Measurements from ENCODE around the gene RAPGEF1. TPM values are rescaled to one million over a fixed set of nuclear protein-coding genes. Genes with fewer than 3 reads are reported as not detected.

RAPGEF1 gene
- total RNA-seq, 1 donor from 2014 or later = 94.3 TPM

DNA sequence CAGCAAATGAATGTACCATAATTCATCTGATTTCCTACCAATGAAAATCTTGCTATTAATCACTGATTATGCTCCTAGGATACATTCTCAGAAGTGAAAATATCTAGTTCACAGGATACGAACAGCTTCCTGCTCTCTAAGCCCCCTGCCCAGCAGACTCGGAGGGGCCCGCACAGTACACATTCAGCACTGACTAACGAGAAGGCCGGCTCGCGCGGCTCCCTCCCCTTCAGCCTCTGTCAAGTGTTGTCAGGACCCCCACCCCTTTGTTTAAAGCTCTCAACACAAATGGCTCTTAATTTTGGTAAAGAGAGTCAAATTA is 112.6 kb downstream of the RAPGEF1 start:
- Mint-ChIP-seq H3K27ac (ENCODE audit: unreplicated experiment) (peak overlapping the region; percentile 52), H3K36me3 (ENCODE audit: unreplicated experiment) (peaks cover 22% of the 10 kb centered on the region), H3K4me3 (ENCODE audit: unreplicated experiment) (no peak overlapping the region), H3K4me1 (ENCODE audit: unreplicated experiment) (peaks cover 10% of the 10 kb centered on the region), H3K9me3 (ENCODE audit: unreplicated experiment) (no peaks in the 10 kb centered on the region), H3K27me3 (ENCODE audit: unreplicated experiment) (no peaks in the 10 kb centered on the region)
- no peak for DNase-seq (ENCODE audit: extremely low spot score, unreplicated experiment)
- TF ChIP-seq, protein P1, sequence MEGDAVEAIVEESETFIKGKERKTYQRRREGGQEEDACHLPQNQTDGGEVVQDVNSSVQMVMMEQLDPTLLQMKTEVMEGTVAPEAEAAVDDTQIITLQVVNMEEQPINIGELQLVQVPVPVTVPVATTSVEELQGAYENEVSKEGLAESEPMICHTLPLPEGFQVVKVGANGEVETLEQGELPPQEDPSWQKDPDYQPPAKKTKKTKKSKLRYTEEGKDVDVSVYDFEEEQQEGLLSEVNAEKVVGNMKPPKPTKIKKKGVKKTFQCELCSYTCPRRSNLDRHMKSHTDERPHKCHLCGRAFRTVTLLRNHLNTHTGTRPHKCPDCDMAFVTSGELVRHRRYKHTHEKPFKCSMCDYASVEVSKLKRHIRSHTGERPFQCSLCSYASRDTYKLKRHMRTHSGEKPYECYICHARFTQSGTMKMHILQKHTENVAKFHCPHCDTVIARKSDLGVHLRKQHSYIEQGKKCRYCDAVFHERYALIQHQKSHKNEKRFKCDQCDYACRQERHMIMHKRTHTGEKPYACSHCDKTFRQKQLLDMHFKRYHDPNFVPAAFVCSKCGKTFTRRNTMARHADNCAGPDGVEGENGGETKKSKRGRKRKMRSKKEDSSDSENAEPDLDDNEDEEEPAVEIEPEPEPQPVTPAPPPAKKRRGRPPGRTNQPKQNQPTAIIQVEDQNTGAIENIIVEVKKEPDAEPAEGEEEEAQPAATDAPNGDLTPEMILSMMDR (IDR thresholded peaks at IDR 0.05) = no peak

DNA sequence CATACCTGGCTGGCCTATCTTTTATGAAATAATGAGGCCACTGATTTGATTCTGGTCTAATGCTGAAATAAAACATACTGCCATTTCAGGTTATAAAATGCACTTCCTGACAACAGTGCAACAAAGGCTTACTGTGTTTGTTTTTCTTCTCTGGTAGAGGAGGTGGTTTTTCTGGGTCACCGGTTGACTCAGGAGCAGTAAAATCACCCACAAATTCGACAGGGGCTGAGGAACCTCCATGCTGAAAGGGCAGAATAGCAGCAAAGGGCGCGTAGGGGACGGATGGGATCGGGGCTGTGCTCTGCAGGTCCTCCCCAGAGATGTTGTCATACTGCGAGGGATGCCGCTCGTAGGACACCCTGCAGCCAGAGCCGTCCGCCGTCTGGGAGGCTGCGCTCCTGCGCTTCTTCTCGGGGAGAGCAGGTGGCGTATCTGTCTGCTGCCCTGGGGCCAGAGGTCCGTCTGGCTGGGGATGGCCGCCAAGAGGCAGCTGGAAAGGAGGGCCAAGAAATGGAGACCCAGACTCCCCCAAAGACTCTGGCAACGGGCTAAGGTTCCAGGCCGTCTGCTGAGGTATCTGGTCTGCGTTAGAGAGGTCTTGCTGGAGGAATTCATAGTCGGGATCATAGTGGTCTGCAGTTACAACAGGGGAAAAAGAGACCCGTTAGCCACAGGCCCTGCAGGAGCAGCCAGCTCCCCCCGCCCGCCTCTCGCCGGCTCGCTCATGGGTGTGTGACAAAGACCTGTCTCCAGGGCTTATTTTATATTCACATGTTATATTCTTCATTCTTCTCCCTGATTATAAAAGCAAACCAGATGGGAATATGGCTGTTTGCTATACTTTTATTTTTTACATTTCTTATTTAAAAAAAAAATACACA is 113.8 kb downstream of the RAPGEF1 start:
- Mint-ChIP-seq H3K27me3 (ENCODE audit: unreplicated experiment) (no peaks in the 10 kb centered on the region), H3K4me3 (ENCODE audit: unreplicated experiment) (no peak overlapping the region), H3K36me3 (ENCODE audit: unreplicated experiment) (peaks cover 26% of the 10 kb centered on the region), H3K4me1 (ENCODE audit: unreplicated experiment) (peaks cover 10% of the 10 kb centered on the region), H3K27ac (ENCODE audit: unreplicated experiment) (no peak overlapping the region), H3K9me3 (ENCODE audit: unreplicated experiment) (no peaks in the 10 kb centered on the region)
- TF ChIP-seq, protein P1 (IDR thresholded peaks at IDR 0.05) = no peak
- DNase-seq (ENCODE audit: extremely low spot score, unreplicated experiment) = no peak

DNA sequence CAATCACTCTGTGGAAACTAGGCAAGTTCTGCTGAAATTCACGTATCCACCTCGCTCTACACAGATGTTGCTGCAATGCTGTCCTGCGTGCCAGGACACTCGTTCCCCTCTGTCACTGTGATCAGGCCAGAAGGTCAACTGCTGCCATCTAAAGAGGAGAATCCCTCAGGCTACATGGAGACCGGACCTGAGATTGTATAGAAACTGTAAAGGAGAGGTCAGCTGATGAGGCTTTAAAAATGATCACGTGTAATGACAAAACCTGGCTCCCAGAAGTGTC is 114.4 kb downstream of the RAPGEF1 start:
- peaks cover 30% of the 10 kb centered on the region for H3K36me3 Mint-ChIP-seq (ENCODE audit: unreplicated experiment)
- no peak for DNase-seq (ENCODE audit: extremely low spot score, unreplicated experiment)
- no peak overlapping the region for H3K27ac Mint-ChIP-seq (ENCODE audit: unreplicated experiment)
- H3K27me3 Mint-ChIP-seq (ENCODE audit: unreplicated experiment) = no peaks in the 10 kb centered on the region
- no peaks in the 10 kb centered on the region for H3K9me3 Mint-ChIP-seq (ENCODE audit: unreplicated experiment)
- H3K4me3 Mint-ChIP-seq (ENCODE audit: unreplicated experiment) = no peak overlapping the region
- TF ChIP-seq, protein P1 (IDR thresholded peaks at IDR 0.05) = no peak
- peaks cover 10% of the 10 kb centered on the region for H3K4me1 Mint-ChIP-seq (ENCODE audit: unreplicated experiment)

DNA sequence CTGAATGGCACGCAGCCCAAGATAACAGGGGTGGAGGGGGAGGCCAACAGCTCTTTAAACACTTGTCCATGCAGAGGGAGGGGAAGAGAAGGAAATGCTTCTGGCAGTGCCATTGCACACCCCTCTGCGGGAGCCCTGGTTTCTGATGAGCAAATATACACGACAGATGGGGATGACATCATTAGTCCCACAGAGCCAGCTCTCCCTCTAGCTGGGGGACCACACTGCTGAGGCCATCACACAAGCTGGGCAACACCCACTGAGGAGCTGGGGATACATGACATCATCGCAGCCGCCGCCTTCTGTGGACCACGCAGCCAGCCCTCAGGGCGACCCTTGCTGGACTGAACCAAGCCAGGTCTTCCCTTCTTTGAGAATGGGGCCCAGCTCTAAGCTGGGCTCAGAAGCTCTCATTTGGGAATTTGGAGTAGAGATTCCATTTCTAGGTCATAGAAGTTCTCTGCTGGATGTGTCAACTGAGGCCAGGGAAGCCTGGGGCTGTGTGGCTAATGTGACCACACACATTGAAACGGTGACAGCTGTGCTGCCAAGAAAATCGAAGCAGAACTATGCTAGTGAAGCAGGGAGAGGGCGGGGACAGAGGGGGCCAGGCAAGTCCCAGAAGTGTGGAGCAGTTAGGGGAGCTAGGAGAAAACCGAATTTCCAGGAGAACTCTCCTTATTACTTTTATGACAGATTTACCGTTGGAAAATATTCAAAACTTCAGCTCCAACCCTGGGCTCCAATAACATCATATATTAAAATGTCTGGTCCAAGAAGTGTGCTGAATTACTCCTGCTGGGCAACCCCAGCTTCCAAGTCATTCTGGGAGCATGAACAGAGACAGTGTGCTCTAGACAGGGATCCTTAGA is 115.0 kb downstream of the RAPGEF1 start:
- H3K27me3 Mint-ChIP-seq (ENCODE audit: unreplicated experiment) = no peaks in the 10 kb centered on the region
- no peak for DNase-seq (ENCODE audit: extremely low spot score, unreplicated experiment)
- peaks cover 36% of the 10 kb centered on the region for H3K36me3 Mint-ChIP-seq (ENCODE audit: unreplicated experiment)
- H3K4me1 Mint-ChIP-seq (ENCODE audit: unreplicated experiment) = peaks cover 10% of the 10 kb centered on the region
- no peak overlapping the region for H3K4me3 Mint-ChIP-seq (ENCODE audit: unreplicated experiment)
- no peaks in the 10 kb centered on the region for H3K9me3 Mint-ChIP-seq (ENCODE audit: unreplicated experiment)
- TF ChIP-seq, protein P1 (IDR thresholded peaks at IDR 0.05) = no peak
- no peak overlapping the region for H3K27ac Mint-ChIP-seq (ENCODE audit: unreplicated experiment)
